Measurements from ENCODE around the gene ARHGEF12.

GRCh38 chr11:120501976-120502755, 166.0 kb downstream of the ARHGEF12 start:
- TF ChIP-seq FOXM1 (IDR thresholded peaks at IDR 0.05; ENCODE audit: borderline replicate concordance) = no peak
- no peak for TF ChIP-seq SP1 (IDR thresholded peaks at IDR 0.05)
- no peak for TF ChIP-seq L3MBTL2 (conservative IDR thresholded peaks at IDR 0.05)
- TF ChIP-seq ELF4 (IDR thresholded peaks at IDR 0.05) = no peak
- TF ChIP-seq ZNF384 (IDR thresholded peaks at IDR 0.05) = no peak
- TF ChIP-seq LEF1 (IDR thresholded peaks at IDR 0.05; ENCODE audit: borderline replicate concordance) = no peak
